Stomach (tissue), 4 donors: ENCODE measurements around the gene RPS3.

Experiments used
- CTCF ChIP-seq, 7 experiments: fragments of 450-650 bp in 4 of 7; fragments of 200-600 bp in 3 of 7; sonication (generic) in 3 of 7; IDR thresholded peaks; one replicate each; pipeline ENCODE4 v1.5.1; 2016 to 2019; ENCODE audit warnings: antibody characterized with exemption in 7 of 7, control low read depth in 2 of 7, mild to moderate bottlenecking in 1 of 7
- POLR2A ChIP-seq, 4 donors: fragments of 450-650 bp; IDR thresholded peaks; one replicate each; pipeline ENCODE4 v1.6.1; 2016; ENCODE audit warnings: antibody characterized with exemption in 4 of 4, control low read depth in 2 of 4, mild to moderate bottlenecking in 1 of 4, moderate library complexity in 1 of 4

- TF ChIP-seq POLR2A (IDR thresholded peaks at IDR 0.05) = no peak
- no peak for TF ChIP-seq CTCF (IDR thresholded peaks at IDR 0.05)
These were observed 47.9 kb upstream of the RPS3 start, which contains the start of gene ARRB1 for GRCh38 chr11:75351541-75351790.
